ENCODE measurements around the gene CPLX1. TPM values are rescaled to one million over a fixed set of nuclear protein-coding genes. Genes with fewer than 3 reads are reported as not detected.

The CPLX1 gene
- total and polyA plus RNA-seq, 12 donors: 1.5 to 10.8 (median 2.3) TPM

DNA sequence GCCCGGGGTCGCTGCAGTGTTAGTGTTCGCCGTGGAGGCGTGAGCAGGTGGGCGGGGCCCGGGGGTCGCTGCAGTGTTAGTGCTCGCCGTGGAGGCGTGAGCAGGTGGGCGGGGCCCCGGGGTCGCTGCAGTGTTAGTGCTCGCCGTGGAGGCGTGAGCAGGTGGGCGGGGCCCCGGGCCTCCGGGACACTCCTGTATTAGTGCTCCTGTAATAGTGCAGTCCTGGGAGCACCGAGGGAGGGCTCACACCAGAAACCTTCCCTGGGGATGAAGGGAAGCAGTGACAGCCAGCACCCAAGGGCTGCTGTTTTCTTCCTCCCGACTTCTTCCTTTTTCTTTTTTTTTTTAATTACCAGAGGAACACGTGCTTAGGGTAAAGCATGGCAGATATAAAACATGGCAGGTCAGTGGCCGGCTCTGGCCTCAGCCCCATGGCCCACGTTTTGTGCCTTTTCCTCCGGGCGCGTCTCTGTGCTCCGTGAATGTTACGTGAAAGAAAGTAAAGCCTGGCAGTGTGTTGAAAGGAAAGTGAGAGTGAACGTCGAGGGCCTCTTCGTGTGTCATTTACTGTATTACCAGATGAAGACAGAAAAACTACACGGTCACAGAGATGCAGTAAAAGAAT lies 78.3 kb downstream of the CPLX1 start:
- H3K4me1 ChIP-seq: peaks cover 0 to 27% (median 12%) of the 10 kb centered on the region in 9 donors
- WGBS, 2 donors: 94 to 95% methylated on average over 23 of the region's 34 CpGs
- H3K9me3 ChIP-seq: no peaks in the 10 kb centered on the region
- no peak overlapping the region for H3K4me3 ChIP-seq
- no peak for ATAC-seq
- peak in 1 of 2 donors; percentile 6 for DNase-seq
- H3K27me3 ChIP-seq: no peaks in the 10 kb centered on the region
- TF ChIP-seq, protein P1, sequence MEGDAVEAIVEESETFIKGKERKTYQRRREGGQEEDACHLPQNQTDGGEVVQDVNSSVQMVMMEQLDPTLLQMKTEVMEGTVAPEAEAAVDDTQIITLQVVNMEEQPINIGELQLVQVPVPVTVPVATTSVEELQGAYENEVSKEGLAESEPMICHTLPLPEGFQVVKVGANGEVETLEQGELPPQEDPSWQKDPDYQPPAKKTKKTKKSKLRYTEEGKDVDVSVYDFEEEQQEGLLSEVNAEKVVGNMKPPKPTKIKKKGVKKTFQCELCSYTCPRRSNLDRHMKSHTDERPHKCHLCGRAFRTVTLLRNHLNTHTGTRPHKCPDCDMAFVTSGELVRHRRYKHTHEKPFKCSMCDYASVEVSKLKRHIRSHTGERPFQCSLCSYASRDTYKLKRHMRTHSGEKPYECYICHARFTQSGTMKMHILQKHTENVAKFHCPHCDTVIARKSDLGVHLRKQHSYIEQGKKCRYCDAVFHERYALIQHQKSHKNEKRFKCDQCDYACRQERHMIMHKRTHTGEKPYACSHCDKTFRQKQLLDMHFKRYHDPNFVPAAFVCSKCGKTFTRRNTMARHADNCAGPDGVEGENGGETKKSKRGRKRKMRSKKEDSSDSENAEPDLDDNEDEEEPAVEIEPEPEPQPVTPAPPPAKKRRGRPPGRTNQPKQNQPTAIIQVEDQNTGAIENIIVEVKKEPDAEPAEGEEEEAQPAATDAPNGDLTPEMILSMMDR (IDR thresholded peaks at IDR 0.05): no peak
- H3K27ac ChIP-seq: no peak overlapping the region
- intact Hi-C loops (cut with DNase I): loop anchor here in 2 of 10 donors (10.0 kb wide), 2 partner anchors 147 to 207 kb away; no protein-coding TSS in a partner anchor
- peaks cover 0 to 64% (median 14%) of the 10 kb centered on the region in 9 donors for H3K36me3 ChIP-seq

DNA sequence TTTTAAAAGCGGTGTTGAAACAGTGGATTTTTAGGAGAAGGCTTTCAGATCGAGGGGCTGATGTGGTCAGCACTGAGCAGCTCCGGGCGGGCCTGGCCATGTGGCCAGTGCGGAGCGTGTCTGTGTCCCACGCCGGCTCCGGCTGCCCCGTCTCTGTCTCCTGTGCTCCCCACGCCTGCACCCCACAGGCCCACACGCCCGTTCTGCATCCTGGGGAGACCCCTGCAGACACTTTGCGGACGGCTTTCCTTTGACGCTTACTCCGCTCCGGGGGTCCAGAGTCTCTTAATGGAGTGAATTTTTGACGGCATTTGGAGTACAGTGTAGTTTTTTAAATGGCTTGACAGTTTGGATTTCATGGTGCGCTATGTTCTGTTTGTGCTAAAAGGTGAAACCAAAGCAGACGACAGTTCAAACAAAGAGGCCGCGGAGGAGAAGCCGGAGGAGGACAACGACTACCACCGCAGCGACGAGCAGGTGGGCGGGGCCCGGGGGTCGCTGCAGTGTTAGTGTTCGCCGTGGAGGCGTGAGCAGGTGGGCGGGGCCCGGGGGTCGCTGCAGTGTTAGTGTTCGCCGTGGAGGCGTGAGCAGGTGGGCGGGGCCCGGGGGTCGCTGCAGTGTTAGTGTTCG lies 81.6 kb downstream of the CPLX1 start:
- ATAC-seq: no peak

DNA sequence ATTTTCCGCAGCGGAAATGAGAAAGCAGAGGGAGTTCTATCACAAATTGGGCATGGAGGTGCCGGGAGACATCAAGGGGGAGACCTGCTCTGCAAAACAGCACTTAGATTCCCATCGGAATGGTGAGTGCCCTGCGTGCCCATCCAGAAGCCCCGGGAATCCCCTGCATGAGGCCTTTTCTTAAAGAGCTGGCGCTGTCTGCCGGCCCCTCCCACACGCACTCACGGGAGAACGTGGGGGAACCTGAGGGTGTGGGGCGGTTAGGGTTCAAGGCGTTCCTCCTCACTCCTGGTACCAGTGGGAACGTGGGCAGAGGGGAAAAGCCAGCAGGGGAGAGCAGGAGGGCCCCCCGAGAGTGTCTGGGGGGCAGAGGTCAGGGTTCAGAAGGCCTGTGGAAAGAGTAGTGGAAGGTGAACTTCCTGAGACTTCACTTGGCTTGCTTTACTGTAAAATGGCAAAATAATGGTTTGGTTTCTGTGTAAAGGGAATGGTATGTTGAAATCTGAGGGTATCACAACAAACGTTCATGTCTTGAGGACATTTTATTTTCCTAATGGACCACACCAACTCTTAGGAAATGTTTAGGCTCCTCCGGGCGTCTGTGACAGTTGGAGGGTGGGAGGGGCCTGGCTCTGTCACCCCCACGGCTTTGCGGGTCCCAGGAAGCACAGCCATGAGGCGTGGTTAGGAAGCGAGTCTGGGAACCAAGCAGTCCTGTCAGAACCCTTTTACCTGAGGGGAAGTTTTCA lies 82.3 kb downstream of the CPLX1 start:
- no peaks in the 10 kb centered on the region for H3K27me3 ChIP-seq
- H3K36me3 ChIP-seq: peaks cover 0 to 64% (median 23%) of the 10 kb centered on the region in 9 donors
- ATAC-seq: no peak
- TF ChIP-seq, protein P1 (IDR thresholded peaks at IDR 0.05): no peak
- no peaks in the 10 kb centered on the region for H3K4me1 ChIP-seq
- DNase-seq: peak in 1 of 2 donors; percentile 3
- H3K9me3 ChIP-seq: no peaks in the 10 kb centered on the region
- H3K4me3 ChIP-seq: no peak overlapping the region
- 82 to 83% methylated on average over 22 of the region's 22 CpGs for WGBS, 2 donors
- H3K27ac ChIP-seq: no peak overlapping the region
- intact Hi-C loops (cut with DNase I): loop anchor here in 2 of 10 donors (5.0 to 10.0 kb wide), 3 partner anchors 151 to 254 kb away; no protein-coding TSS in a partner anchor

More for the DNA sequence above, 81.6 kb downstream of the CPLX1 start:
- H3K27ac ChIP-seq: no peak overlapping the region
- H3K4me1 ChIP-seq: peaks cover 0 to under 1% (median 0%) of the 10 kb centered on the region in 9 donors
- H3K4me3 ChIP-seq: no peak overlapping the region
- peaks cover 0 to 64% (median 17%) of the 10 kb centered on the region in 9 donors for H3K36me3 ChIP-seq
- intact Hi-C loops (cut with DNase I): loop anchor here in 2 of 10 donors (5.0 to 10.0 kb wide), 3 partner anchors 150 to 253 kb away; no protein-coding TSS in a partner anchor
- TF ChIP-seq, protein P1 (IDR thresholded peaks at IDR 0.05): no peak
- 92 to 95% methylated on average over 33 to 34 of the region's 44 CpGs for WGBS, 2 donors
- H3K27me3 ChIP-seq: no peaks in the 10 kb centered on the region
- peak in 1 of 2 donors; percentile 7 for DNase-seq
- H3K9me3 ChIP-seq: no peaks in the 10 kb centered on the region

DNA sequence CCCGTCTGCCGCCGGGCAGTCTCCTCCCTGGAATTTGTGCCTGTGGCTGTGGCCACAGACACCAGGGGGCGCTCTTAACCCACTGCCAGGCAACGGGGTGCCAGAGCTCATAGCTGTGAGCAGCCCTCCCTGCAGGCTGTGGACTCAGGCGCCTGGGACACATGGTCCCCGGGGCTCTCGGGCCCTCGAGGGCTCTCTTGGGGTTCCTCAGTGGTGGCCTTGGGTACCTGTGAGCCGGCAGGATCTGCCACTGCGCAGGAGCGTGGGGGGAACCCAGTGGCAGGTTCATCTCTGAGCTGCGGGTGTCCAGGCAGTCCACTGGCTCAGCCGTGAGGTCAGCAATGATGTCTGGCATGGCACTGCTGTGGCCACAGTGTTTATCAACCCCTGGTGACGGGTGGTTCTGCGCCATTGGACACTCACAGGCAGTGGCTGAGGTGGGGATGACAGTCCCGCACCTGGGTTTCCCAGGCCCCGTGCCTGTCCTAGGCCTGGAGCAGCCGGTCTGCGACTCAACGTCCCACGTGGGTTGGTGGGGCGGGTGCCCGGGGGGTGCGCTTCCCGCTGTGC lies 83.1 kb downstream of the CPLX1 start:
- Histone ChIP-seq H3K27ac (no peak overlapping the region), H3K36me3 (peaks cover 0 to 64% (median 23%) of the 10 kb centered on the region in 9 donors), H3K9me3 (no peaks in the 10 kb centered on the region), H3K4me3 (no peak overlapping the region), H3K4me1 (no peaks in the 10 kb centered on the region), H3K27me3 (no peaks in the 10 kb centered on the region)
- ATAC-seq (peak; percentile 68 to 89 (median 88)), DNase-seq (peak; percentile 56 to 76)
- intact Hi-C loops (cut with DNase I): loop anchor here in 2 of 10 donors (5.0 to 10.0 kb wide), 3 partner anchors 152 to 254 kb away; no protein-coding TSS in a partner anchor
- 74 to 80% methylated on average over 26 of the region's 26 CpGs for WGBS, 2 donors
- TF ChIP-seq, protein P1 (IDR thresholded peaks at IDR 0.05): peak; percentile 85 to 96 (median 89)

All from heart right ventricle (tissue), 16 donors.